ENCODE measurements around the gene RTN4RL2. TPM values are rescaled to one million over a fixed set of nuclear protein-coding genes. Genes with fewer than 3 reads are reported as not detected.

RTN4RL2 gene
- total RNA-seq, 1 donor from 2014 or later: 3.2 TPM

- Histone ChIP-seq H3K36me3 (no peaks in the 10 kb centered on the region), H3K4me1 (peaks cover 34% of the 10 kb centered on the region), H3K27ac (no peak overlapping the region), H3K9me3 (no peaks in the 10 kb centered on the region), H3K27me3 (peaks cover 25% of the 10 kb centered on the region), H3K4me3 (peak overlapping the region; percentile 48)
- TF ChIP-seq, protein P1, sequence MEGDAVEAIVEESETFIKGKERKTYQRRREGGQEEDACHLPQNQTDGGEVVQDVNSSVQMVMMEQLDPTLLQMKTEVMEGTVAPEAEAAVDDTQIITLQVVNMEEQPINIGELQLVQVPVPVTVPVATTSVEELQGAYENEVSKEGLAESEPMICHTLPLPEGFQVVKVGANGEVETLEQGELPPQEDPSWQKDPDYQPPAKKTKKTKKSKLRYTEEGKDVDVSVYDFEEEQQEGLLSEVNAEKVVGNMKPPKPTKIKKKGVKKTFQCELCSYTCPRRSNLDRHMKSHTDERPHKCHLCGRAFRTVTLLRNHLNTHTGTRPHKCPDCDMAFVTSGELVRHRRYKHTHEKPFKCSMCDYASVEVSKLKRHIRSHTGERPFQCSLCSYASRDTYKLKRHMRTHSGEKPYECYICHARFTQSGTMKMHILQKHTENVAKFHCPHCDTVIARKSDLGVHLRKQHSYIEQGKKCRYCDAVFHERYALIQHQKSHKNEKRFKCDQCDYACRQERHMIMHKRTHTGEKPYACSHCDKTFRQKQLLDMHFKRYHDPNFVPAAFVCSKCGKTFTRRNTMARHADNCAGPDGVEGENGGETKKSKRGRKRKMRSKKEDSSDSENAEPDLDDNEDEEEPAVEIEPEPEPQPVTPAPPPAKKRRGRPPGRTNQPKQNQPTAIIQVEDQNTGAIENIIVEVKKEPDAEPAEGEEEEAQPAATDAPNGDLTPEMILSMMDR (IDR thresholded peaks at IDR 0.05): no peak
- ATAC-seq: no peak
- intact Hi-C loops (cut with DNase I): no loop called here
- DNase-seq: no peak
Observed at GRCh38 chr11:57458060-57458409, 2.3 kb upstream of the RTN4RL2 start.

DNA sequence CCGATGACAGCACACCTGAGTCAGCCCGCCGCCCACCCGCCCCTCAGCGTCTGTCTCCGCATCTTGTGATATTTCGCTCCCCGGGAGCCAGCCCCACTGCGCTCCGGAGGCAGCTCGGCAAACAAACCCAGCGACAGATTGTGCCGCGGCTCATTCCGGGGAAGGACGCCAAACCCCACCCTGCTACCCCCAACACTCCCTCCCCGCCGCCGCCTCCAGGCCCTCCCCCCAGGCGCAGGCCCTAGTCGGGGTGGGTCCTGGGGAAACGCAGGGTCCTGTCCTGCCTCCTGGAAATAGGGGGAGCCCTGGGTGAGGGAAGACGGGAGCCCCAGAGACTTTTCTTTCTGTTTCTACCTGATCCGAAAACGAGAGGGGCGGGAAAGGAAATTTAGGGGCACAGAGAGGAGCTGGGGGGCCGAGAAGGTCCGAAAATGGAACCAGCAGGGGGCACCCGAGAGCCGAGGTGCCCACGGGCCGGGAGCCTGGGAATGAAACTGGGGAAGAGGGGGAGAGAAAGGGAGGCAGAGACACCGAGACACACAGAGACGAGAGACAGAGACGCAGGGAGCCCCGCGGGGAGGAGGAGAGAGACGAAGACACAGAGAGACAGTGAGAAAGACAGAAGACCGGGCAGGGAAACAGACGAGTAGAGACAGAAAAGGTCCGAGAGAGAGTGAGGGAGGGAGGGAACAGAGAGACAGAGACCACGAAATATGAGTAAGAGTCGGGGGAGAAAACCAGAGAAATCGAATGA, 1.7 kb upstream of the RTN4RL2 start:
- Histone ChIP-seq H3K27ac (no peak overlapping the region), H3K4me3 (peak overlapping the region; percentile 48), H3K9me3 (no peaks in the 10 kb centered on the region), H3K4me1 (peaks cover 34% of the 10 kb centered on the region), H3K36me3 (no peaks in the 10 kb centered on the region), H3K27me3 (peaks cover 25% of the 10 kb centered on the region)
- intact Hi-C loops (cut with DNase I): no loop called here
- DNase-seq: peak; percentile 82
- peak; percentile 53 for ATAC-seq
- TF ChIP-seq, protein P1 (IDR thresholded peaks at IDR 0.05): peak; percentile 77

GRCh38 chr11:57459164-57460021, 935 bp upstream of the RTN4RL2 start:
- Histone ChIP-seq H3K4me3 (peak overlapping the region; percentile 48), H3K9me3 (no peaks in the 10 kb centered on the region), H3K36me3 (no peaks in the 10 kb centered on the region), H3K27ac (no peak overlapping the region), H3K27me3 (peaks cover 25% of the 10 kb centered on the region), H3K4me1 (peaks cover 34% of the 10 kb centered on the region)
- intact Hi-C loops (cut with DNase I): no loop called here
- ATAC-seq: peak; percentile 3
- DNase-seq: no peak
- TF ChIP-seq, protein P1 (IDR thresholded peaks at IDR 0.05): no peak

GRCh38 chr11:57460758-57461749, 726 bp downstream of the RTN4RL2 start:
- intact Hi-C loops (cut with DNase I): no loop called here
- TF ChIP-seq, protein P1 (IDR thresholded peaks at IDR 0.05): no peak
- Histone ChIP-seq H3K4me3 (peak overlapping the region; percentile 48), H3K27ac (no peak overlapping the region), H3K36me3 (no peaks in the 10 kb centered on the region), H3K4me1 (peaks cover 34% of the 10 kb centered on the region), H3K9me3 (no peaks in the 10 kb centered on the region), H3K27me3 (peaks cover 25% of the 10 kb centered on the region)
- no peak for DNase-seq
- no peak for ATAC-seq

- intact Hi-C loops (cut with DNase I): no loop called here
- Histone ChIP-seq H3K9me3 (no peaks in the 10 kb centered on the region), H3K4me1 (peaks cover 34% of the 10 kb centered on the region), H3K27ac (no peak overlapping the region), H3K27me3 (peaks cover 25% of the 10 kb centered on the region), H3K4me3 (no peak overlapping the region), H3K36me3 (no peaks in the 10 kb centered on the region)
- ATAC-seq: no peak
- no peak for DNase-seq
- TF ChIP-seq, protein P1 (IDR thresholded peaks at IDR 0.05): no peak
Observed at GRCh38 chr11:57461841-57462489, 1.6 kb downstream of the RTN4RL2 start.

Measured in upper lobe of right lung (tissue), 1 donor.